NT2/D1 (cell line): ENCODE data around the gene RFTN1.

Experiments used
- SUZ12 ChIP-seq: IDR thresholded peaks from 2 replicates; pipeline ENCODE4 v1.6.1; 2011; ENCODE audit not compliant: insufficient read length, insufficient read depth; ENCODE audit errors: extremely low read depth
- YY1 ChIP-seq: IDR thresholded peaks from 2 replicates; pipeline ENCODE4 v1.6.1; 2011; ENCODE audit not compliant: insufficient read length, insufficient read depth
- ZNF274 ChIP-seq: IDR thresholded peaks from 2 replicates; pipeline ENCODE4 v1.6.1; 2011; ENCODE audit warnings: mild to moderate bottlenecking, low read depth, low read length

DNA sequence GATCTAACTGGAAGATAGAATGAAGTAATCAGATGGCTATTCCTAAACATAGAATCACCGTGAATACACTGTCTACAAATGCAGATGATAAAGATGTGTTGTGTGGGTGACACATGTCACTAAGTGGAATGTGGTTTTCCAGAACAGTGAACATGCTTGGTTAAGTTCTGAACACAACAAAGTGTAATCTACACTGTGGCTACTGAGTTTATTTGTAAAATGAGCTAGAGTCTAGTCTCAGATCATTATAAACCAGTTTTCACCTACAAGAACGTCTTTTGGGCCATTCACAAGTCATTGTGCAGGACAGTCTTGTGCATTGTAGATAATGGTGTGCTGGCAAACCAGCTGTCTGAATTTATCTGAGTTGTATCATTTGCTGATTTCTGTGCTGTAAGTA, 213.2 kb downstream of the RFTN1 start:
- TF ChIP-seq YY1, result no peak
- no peak for TF ChIP-seq ZNF274
- no peak for TF ChIP-seq SUZ12
